ENCODE measurements around the gene ZNF697.

The ZNF697 gene

GRCh38 chr1:119675349-119676345 is 27.6 kb upstream of the ZNF697 start:
- peaks cover 2 to 8% of the 10 kb centered on the region in 2 donors for H3K4me1 Mint-ChIP-seq
- H3K4me3 Mint-ChIP-seq, result peak overlapping the region; percentile 49 to 70
- no peak overlapping the region for H3K27ac Mint-ChIP-seq
- H3K36me3 Mint-ChIP-seq, result no peaks in the 10 kb centered on the region
- peaks cover 0 to 2% of the 10 kb centered on the region in 2 donors for H3K9me3 Mint-ChIP-seq
- peaks cover 19 to 49% of the 10 kb centered on the region in 2 donors for H3K27me3 Mint-ChIP-seq
- DNase-seq (peak; percentile 37), ATAC-seq (replicated peaks) (peak; percentile 74 to 80)

- H3K4me3 Mint-ChIP-seq, result no peak overlapping the region
- no peaks in the 10 kb centered on the region for H3K36me3 Mint-ChIP-seq
- DNase-seq (peak; percentile 11), ATAC-seq (replicated peaks) (peak; percentile 83 to 85)
- H3K4me1 Mint-ChIP-seq, result peaks cover 2 to 8% of the 10 kb centered on the region in 2 donors
- peaks cover 20 to 52% of the 10 kb centered on the region in 2 donors for H3K27me3 Mint-ChIP-seq
- H3K9me3 Mint-ChIP-seq, result peaks cover 0 to 2% of the 10 kb centered on the region in 2 donors
- H3K27ac Mint-ChIP-seq, result no peak overlapping the region
Observed at GRCh38 chr1:119674835-119675289, 26.8 kb upstream of the ZNF697 start.

- Mint-ChIP-seq H3K4me1 (peaks cover 2 to 8% of the 10 kb centered on the region in 2 donors), H3K27ac (no peak overlapping the region), H3K27me3 (peaks cover 24 to 57% of the 10 kb centered on the region in 2 donors), H3K4me3 (no peak overlapping the region), H3K9me3 (peaks cover 0 to 2% of the 10 kb centered on the region in 2 donors), H3K36me3 (no peaks in the 10 kb centered on the region)
- ATAC-seq (replicated peaks) (no peak), DNase-seq (no peak)
Observed at GRCh38 chr1:119674111-119674526, 26.1 kb upstream of the ZNF697 start.

GRCh38 chr1:119673171-119673940 is 25.3 kb upstream of the ZNF697 start:
- Mint-ChIP-seq H3K27ac (no peak overlapping the region), H3K27me3 (peaks cover 23 to 50% of the 10 kb centered on the region in 2 donors), H3K4me1 (peaks cover 2 to 8% of the 10 kb centered on the region in 2 donors)

GRCh38 chr1:119670898-119671297 is 22.8 kb upstream of the ZNF697 start:
- H3K36me3 Mint-ChIP-seq, result no peaks in the 10 kb centered on the region
- ATAC-seq (replicated peaks) (no peak), DNase-seq (no peak)
- peaks cover 0 to 2% of the 10 kb centered on the region in 2 donors for H3K9me3 Mint-ChIP-seq
- no peak overlapping the region for H3K4me3 Mint-ChIP-seq
- peaks cover 2 to 7% of the 10 kb centered on the region in 2 donors for H3K4me1 Mint-ChIP-seq
- no peak overlapping the region for H3K27ac Mint-ChIP-seq
- H3K27me3 Mint-ChIP-seq, result peaks cover 19 to 39% of the 10 kb centered on the region in 2 donors

More at GRCh38 chr1:119673171-119673940, 25.3 kb upstream of the ZNF697 start:
- Mint-ChIP-seq H3K36me3 (no peaks in the 10 kb centered on the region), H3K4me3 (no peak overlapping the region), H3K9me3 (peaks cover 0 to 2% of the 10 kb centered on the region in 2 donors)
- DNase-seq (no peak), ATAC-seq (replicated peaks) (no peak)

GRCh38 chr1:119667173-119667572 is 19.1 kb upstream of the ZNF697 start:
- no peak overlapping the region for H3K4me3 Mint-ChIP-seq
- H3K36me3 Mint-ChIP-seq, result no peaks in the 10 kb centered on the region
- H3K27me3 Mint-ChIP-seq, result peaks cover 14 to 28% of the 10 kb centered on the region in 2 donors
- H3K4me1 Mint-ChIP-seq, result peaks cover 5 to 10% of the 10 kb centered on the region in 2 donors
- H3K9me3 Mint-ChIP-seq, result peaks cover 0 to 2% of the 10 kb centered on the region in 2 donors
- DNase-seq (no peak), ATAC-seq (replicated peaks) (no peak)
- no peak overlapping the region for H3K27ac Mint-ChIP-seq

- Mint-ChIP-seq H3K9me3 (no peaks in the 10 kb centered on the region), H3K27ac (no peak overlapping the region), H3K27me3 (peaks cover 24 to 28% of the 10 kb centered on the region in 2 donors), H3K4me3 (no peak overlapping the region), H3K4me1 (peaks cover 23 to 37% of the 10 kb centered on the region in 2 donors), H3K36me3 (no peaks in the 10 kb centered on the region)
- ATAC-seq (replicated peaks) (no peak), DNase-seq (no peak)
Observed at GRCh38 chr1:119664067-119664466, 16.0 kb upstream of the ZNF697 start.

- no peaks in the 10 kb centered on the region for H3K9me3 Mint-ChIP-seq
- H3K36me3 Mint-ChIP-seq, result no peaks in the 10 kb centered on the region
- peaks cover 23 to 37% of the 10 kb centered on the region in 2 donors for H3K4me1 Mint-ChIP-seq
- peak overlapping the region; percentile 7 to 12 for H3K4me3 Mint-ChIP-seq
- peak; percentile 85 for ATAC-seq (replicated peaks)
- no peak overlapping the region for H3K27ac Mint-ChIP-seq
- DNase-seq, result peak; percentile 5
- H3K27me3 Mint-ChIP-seq, result peaks cover 24 to 32% of the 10 kb centered on the region in 2 donors
Observed at GRCh38 chr1:119662034-119662437, 14.0 kb upstream of the ZNF697 start.

GRCh38 chr1:119660253-119661083 is 12.4 kb upstream of the ZNF697 start:
- H3K36me3 Mint-ChIP-seq, result no peaks in the 10 kb centered on the region
- peak overlapping the region; percentile 43 for H3K27ac Mint-ChIP-seq
- DNase-seq (no peak), ATAC-seq (replicated peaks) (no peak)
- no peak overlapping the region for H3K4me3 Mint-ChIP-seq
- peaks cover 22 to 38% of the 10 kb centered on the region in 2 donors for H3K27me3 Mint-ChIP-seq
- no peaks in the 10 kb centered on the region for H3K9me3 Mint-ChIP-seq
- H3K4me1 Mint-ChIP-seq, result peaks cover 23 to 42% of the 10 kb centered on the region in 2 donors

- no peaks in the 10 kb centered on the region for H3K36me3 Mint-ChIP-seq
- H3K27me3 Mint-ChIP-seq, result peaks cover 20 to 36% of the 10 kb centered on the region in 2 donors
- ATAC-seq (replicated peaks) (no peak), DNase-seq (no peak)
- H3K27ac Mint-ChIP-seq, result no peak overlapping the region
- H3K4me3 Mint-ChIP-seq, result no peak overlapping the region
- no peaks in the 10 kb centered on the region for H3K9me3 Mint-ChIP-seq
- peaks cover 23 to 42% of the 10 kb centered on the region in 2 donors for H3K4me1 Mint-ChIP-seq
Observed at GRCh38 chr1:119659628-119660027, 11.6 kb upstream of the ZNF697 start.

- ATAC-seq (replicated peaks) (no peak), DNase-seq (no peak)
- Mint-ChIP-seq H3K4me1 (peaks cover 12 to 25% of the 10 kb centered on the region in 2 donors), H3K9me3 (no peaks in the 10 kb centered on the region), H3K27ac (no peak overlapping the region), H3K27me3 (peaks cover 26 to 62% of the 10 kb centered on the region in 2 donors), H3K4me3 (no peak overlapping the region), H3K36me3 (no peaks in the 10 kb centered on the region)
Observed at GRCh38 chr1:119656410-119656955, 8.4 kb upstream of the ZNF697 start.

GRCh38 chr1:119655154-119655553 is 7.1 kb upstream of the ZNF697 start:
- ATAC-seq (replicated peaks), result no peak
- Mint-ChIP-seq H3K27me3 (peaks cover 27 to 66% of the 10 kb centered on the region in 2 donors), H3K9me3 (no peaks in the 10 kb centered on the region), H3K4me1 (peaks cover 4 to 12% of the 10 kb centered on the region in 2 donors), H3K36me3 (no peaks in the 10 kb centered on the region), H3K27ac (no peak overlapping the region), H3K4me3 (no peak overlapping the region)
- no peak for DNase-seq

- Mint-ChIP-seq H3K36me3 (no peaks in the 10 kb centered on the region), H3K9me3 (no peaks in the 10 kb centered on the region), H3K4me1 (peaks cover 0 to 5% of the 10 kb centered on the region in 2 donors), H3K27me3 (peaks cover 27 to 70% of the 10 kb centered on the region in 2 donors), H3K27ac (no peak overlapping the region), H3K4me3 (no peak overlapping the region)
- no peak for DNase-seq
- no peak for ATAC-seq (replicated peaks)
Observed at GRCh38 chr1:119653839-119654170, 5.7 kb upstream of the ZNF697 start.
